Stimulated activated CD8-positive, alpha-beta memory T cell treated with anti-CD3 and anti-CD28 coated beads, Interleukin-7, amount 100 ng/mL, for 48 hours (primary cell): ENCODE measurements around the gene SNF8.
"Not testable (repeated sequence)": the region's sequence is repeated elsewhere in the genome, so short reads cannot be mapped to it uniquely, and the experiment has no call there.

Experiments
- DNase-seq, 2 donors: peaks; one replicate each; pipeline ENCODE4 v3.0.0-alpha.2; 2020; ENCODE audit warnings: low read depth in 1 of 2; ENCODE audit errors: extremely low read depth in 1 of 2

SNF8 gene

GRCh38 chr17:48944515-48945260, at the start of gene SNF8:
TSS of gene SNF8 (minus strand) at chr17:48944842. CDS start at chr17:48944734, 108 bp downstream.
- peak; percentile 87 to 90 for DNase-seq

- no peak for DNase-seq
Measured at GRCh38 chr17:48993951-48994350, 49.3 kb upstream of the SNF8 start.

- no peak for DNase-seq
Measured at GRCh38 chr17:48993305-48993704, 48.7 kb upstream of the SNF8 start.

- no peak for DNase-seq
Measured at GRCh38 chr17:48992444-48992843, 47.8 kb upstream of the SNF8 start.

- DNase-seq: no peak
Measured at GRCh38 chr17:48990882-48991357, 46.3 kb upstream of the SNF8 start.

GRCh38 chr17:48989100-48989499, 44.5 kb upstream of the SNF8 start:
- DNase-seq: no peak

GRCh38 chr17:48985436-48986245, 41.0 kb upstream of the SNF8 start:
- DNase-seq: no peak

GRCh38 chr17:48981927-48982539, 37.4 kb upstream of the SNF8 start:
- no peak for DNase-seq

GRCh38 chr17:48973806-48974205, 29.2 kb upstream of the SNF8 start:
- no peak for DNase-seq

GRCh38 chr17:48972749-48973097, 28.1 kb upstream of the SNF8 start:
- no peak for DNase-seq

- DNase-seq: no peak
Measured at GRCh38 chr17:48970865-48971687, 26.4 kb upstream of the SNF8 start.

GRCh38 chr17:48970224-48970623, 25.6 kb upstream of the SNF8 start:
- DNase-seq: no peak

GRCh38 chr17:48961516-48962233, 17.0 kb upstream of the SNF8 start:
- no peak for DNase-seq

GRCh38 chr17:48960834-48961515, 16.3 kb upstream of the SNF8 start:
- no peak for DNase-seq

GRCh38 chr17:48954300-48954755, 9.7 kb upstream of the SNF8 start:
- no peak for DNase-seq

GRCh38 chr17:48952904-48953303, 8.3 kb upstream of the SNF8 start:
- no peak for DNase-seq

GRCh38 chr17:48951572-48951971, 6.9 kb upstream of the SNF8 start:
- no peak for DNase-seq

GRCh38 chr17:48945261-48945651, 614 bp upstream of the SNF8 start:
- not testable (repeated sequence) for DNase-seq

GRCh38 chr17:48933035-48933434, 11.6 kb downstream of the SNF8 start:
- no peak for DNase-seq
